ENCODE results near the gene KIF22.
"Not testable (repeated sequence)": the region's sequence is repeated elsewhere in the genome, so short reads cannot be mapped to it uniquely, and the experiment has no call there.

The KIF22 gene

DNA sequence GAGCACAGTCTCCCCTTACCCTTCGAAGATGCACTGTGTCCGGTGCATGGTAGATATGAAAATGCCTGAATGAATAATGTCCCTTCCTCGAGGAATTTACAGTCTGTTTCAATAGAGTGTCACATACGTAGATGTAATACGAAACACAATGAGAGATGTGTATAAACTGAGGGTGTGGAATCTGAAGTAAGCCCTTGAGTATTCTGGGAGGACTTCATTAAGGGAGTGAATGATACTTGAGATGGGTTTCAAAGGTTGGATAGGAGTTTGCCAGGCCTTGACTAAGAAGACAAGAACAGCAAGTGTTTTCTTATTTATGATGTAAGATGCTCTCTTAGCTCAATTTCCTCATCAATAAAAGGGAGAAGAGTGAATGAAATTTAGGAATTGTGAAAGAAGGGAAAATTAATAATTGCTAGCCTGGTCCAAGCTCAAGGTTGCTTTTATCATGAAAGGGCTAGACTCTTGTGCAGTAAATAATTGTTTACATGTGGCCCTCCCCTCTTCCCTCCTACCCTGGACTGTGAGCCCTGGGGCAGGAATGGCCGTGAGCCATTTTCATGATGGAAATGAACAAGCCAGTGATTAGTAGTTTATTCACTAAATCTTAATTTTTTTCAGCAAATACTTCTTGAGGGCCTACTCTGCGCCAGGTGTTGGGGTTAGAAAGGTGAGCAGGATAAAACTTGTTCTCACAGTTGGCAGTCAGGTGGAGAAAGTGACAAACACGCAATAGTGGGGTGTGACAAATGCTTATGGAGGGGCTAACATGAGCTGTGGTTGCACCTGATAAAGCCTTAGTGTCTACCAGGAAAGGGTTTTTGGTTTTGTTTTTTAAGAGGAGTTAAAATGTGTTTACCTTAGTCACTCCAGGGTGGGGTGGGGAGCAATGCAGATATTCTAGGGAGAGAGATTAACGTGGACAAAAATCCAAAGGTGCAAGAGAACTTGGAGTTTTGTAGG lies 1.6 kb downstream of the KIF22 start:
- no peak for TF ChIP-seq JUND (IDR thresholded peaks at IDR 0.05; ENCODE audit: low read depth)
- no peak for DNase-seq (ENCODE audit: low read depth in 1 of 2, low spot score in 1 of 2)
- in situ Hi-C loops (cut with HindIII; ENCODE audit: low pct_unique_long_range_greater_than_20kb, low sequenced_read_pairs): no loop called here

DNA sequence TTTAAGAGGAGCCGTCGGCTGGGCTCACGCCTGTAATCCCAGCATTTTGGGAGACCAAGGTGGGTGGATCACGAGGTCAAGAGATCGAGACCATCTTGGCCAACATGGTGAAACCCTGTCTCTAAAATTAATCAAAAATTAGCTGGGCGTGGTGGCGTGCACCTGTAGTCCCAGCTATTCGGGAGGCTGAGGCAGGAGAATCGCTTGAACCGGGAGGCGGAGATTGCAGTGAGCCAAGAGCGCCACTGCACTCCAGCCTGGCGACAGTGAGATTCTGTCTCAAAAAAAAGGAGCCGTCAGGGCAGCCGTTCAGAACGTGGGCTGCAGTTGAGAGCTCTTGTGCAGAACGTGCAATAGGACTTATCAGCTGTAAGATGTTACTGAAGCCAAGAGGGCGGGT lies 2.6 kb downstream of the KIF22 start:
- in situ Hi-C loops (cut with HindIII; ENCODE audit: low pct_unique_long_range_greater_than_20kb, low sequenced_read_pairs): not testable (repeated sequence)

DNA sequence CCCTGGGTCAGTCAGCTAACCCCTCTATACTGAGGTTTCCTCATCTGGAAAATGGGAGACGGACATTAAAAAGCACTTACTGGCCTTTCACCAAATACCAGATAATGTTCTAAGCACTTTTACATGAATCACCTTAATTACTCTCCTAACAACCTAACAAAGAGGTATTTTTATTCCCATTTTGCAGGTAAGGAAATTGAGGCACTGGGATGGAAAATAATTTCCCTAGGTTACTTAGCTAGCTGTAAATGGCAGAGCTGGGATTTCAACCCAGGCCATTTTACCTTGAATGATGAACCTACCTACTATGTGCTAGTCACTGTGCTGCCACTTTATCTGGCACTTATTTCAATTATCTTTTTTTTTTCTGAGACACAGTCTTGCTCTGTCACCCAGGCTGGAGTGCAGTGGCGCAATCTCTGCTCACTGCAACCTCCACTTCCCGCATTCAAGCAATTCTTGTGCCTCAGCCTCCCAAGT lies 3.7 kb downstream of the KIF22 start:
- DNase-seq (ENCODE audit: low read depth in 1 of 2, low spot score in 1 of 2): no peak
- TF ChIP-seq JUND (IDR thresholded peaks at IDR 0.05; ENCODE audit: low read depth): no peak
- in situ Hi-C loops (cut with HindIII; ENCODE audit: low pct_unique_long_range_greater_than_20kb, low sequenced_read_pairs): no loop called here

More for the DNA sequence above, 2.6 kb downstream of the KIF22 start:
- DNase-seq (ENCODE audit: low read depth in 1 of 2, low spot score in 1 of 2): not testable (repeated sequence)

DNA sequence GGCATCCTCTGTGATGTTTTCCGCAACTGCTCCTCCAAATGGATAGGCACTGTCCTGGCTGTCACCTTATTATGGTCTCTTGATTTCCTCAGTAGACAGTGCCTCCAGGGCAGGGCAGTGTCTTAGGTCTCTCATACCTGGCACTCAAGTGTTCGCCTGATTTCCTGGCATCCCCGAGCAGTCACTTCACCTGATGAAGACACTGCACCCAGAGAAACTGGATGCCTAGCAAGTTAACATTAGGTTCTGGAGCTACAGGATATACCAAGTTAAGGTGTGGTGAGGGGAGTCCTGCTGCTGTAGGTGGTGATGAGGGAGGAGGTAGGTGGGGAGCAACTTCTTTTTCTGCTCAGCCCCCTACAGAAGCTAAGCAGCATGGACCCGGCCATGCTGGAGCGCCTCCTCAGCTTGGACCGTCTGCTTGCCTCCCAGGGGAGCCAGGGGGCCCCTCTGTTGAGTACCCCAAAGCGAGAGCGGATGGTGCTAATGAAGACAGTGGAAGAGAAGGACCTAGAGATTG lies 11.9 kb downstream of the KIF22 start:
- no peak for TF ChIP-seq JUND (IDR thresholded peaks at IDR 0.05; ENCODE audit: low read depth)
- no peak for DNase-seq (ENCODE audit: low read depth in 1 of 2, low spot score in 1 of 2)
- in situ Hi-C loops (cut with HindIII; ENCODE audit: low pct_unique_long_range_greater_than_20kb, low sequenced_read_pairs): no loop called here

DNA sequence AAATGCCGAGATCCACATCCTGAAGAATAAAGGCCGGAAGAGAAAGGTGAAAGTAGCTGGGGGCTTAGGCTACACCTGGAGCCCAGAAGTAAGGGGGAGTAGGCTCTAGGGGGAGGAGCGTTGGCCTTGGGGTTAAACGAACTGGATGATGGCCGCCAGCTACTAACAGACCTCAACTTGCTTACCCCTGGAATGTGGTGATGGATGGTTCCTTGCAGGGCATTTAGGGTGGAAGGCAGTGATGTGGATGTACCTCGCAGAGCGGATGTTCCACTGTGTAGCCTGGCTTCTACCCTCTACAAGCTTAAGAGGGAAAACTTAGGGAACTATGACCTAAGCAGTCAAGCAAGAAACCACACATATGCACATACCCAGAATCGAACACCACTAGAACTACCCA lies 13.5 kb downstream of the KIF22 start:
- in situ Hi-C loops (cut with HindIII; ENCODE audit: low pct_unique_long_range_greater_than_20kb, low sequenced_read_pairs): no loop called here

DNA sequence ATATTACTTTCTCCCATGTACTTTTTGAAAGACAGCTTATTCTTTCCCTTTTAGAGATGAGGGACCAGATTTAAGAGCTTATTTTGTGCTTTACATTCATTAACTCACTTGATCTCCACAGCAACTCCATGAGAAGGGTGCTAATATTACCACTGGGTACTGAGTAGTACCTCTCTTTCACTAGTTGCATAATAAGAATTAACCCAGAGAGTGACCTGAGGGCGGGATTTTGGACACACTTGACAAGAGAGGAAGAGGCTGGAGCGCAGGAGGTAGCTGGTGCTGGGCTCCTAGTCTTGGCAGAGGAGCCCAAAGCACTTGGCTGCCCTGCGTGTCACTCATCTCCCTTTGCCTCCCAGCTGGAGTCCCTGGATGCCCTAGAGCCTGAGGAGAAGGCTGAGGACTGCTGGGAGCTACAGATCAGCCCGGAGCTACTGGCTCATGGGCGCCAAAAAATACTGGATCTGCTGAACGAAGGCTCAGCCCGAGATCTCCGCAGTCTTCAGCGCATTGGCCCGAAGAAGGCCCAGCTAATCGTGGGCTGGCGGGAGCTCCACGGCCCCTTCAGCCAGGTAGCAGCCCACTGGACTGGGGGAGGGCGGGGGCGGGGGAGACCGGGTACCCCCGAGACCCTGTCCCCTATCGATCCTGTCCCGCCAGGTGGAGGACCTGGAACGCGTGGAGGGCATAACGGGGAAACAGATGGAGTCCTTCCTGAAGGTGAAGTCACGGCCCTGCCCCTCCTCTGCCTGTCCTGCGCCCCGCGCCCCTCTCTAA lies 14.1 kb downstream of the KIF22 start:
- no peak for TF ChIP-seq JUND (IDR thresholded peaks at IDR 0.05; ENCODE audit: low read depth)
- DNase-seq (ENCODE audit: low read depth in 1 of 2, low spot score in 1 of 2): peak in 1 of 2 experiments; percentile 44
- in situ Hi-C loops (cut with HindIII; ENCODE audit: low pct_unique_long_range_greater_than_20kb, low sequenced_read_pairs): no loop called here

More for the DNA sequence above, 13.5 kb downstream of the KIF22 start:
- DNase-seq (ENCODE audit: low read depth in 1 of 2, low spot score in 1 of 2): no peak
- no peak for TF ChIP-seq JUND (IDR thresholded peaks at IDR 0.05; ENCODE audit: low read depth)

DNA sequence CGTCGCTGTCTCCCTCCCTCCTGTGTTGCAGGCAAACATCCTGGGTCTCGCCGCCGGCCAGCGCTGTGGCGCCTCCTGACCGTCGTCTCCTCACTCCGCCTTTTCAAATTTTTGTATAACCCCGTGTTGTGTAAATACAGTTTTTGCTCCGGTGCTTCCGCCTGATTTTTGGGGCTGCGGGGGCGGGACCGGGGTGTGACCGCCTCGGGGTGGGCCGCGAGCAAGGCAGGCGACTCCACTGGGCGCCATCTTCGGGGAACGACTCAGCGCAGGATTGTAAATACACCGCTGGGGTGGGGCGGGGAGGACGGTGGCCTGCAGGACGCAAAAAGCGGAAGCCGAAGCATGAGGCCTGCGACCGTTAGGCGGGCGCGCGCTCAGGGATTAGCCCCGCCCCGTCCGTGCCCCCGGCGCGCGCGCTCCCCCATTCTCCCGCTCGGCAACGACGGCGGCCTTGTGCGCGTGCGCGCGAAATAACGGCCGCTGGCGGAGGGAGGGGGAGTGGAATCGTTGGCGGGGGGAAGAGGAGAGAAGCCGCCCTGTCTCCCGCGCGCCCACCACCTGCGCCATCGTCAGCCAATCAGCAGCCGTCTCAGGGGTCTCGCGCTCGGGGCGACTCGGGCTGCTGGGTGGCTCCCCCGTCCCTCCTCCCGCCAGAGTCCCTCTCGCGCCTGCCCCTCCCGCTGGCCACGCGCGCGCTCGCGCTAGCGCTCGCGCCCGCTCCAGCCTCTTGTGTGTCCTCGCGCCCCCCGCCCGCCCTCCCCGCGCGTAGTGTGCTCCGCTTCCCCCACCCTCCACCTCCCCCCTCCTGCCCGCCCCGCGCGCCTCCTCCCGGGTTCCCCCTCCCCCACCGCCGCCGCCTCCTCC lies 14.9 kb downstream of the KIF22 start:
- peak; percentile 83 to 97 for DNase-seq (ENCODE audit: low read depth in 1 of 2, low spot score in 1 of 2)
- no peak for TF ChIP-seq JUND (IDR thresholded peaks at IDR 0.05; ENCODE audit: low read depth)
- in situ Hi-C loops (cut with HindIII; ENCODE audit: low pct_unique_long_range_greater_than_20kb, low sequenced_read_pairs): no loop called here

DNA sequence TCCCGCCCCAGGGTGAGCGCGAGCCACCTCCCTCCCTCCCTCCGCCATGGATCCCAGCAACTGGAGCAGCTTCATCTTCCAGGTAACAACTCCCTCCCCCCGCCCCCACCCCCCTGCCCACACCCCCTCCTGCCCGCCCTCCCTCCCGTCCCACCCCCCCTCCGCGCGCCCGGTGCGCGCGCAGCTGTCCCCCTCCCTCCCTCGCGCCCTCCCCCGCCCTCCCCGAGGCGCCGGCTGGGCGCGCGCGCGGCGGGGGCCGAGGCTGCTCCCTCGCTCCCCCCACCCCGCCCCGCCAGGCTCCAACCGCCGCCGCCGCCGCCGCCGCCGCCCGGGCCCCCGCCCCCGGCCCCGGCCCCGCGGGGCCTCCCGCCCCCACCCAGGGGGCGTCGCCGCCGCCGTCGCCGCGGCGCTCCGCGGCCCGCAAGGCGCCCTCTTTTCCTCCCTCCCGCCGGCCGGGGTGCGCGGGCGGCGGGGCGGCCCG lies 15.6 kb downstream of the KIF22 start, which contains the start of gene MAZ:
Gene MAZ, plus strand, starts transcription at position 431 of the 481 bp plus-strand sequence. CDS start 173 bp downstream, outside the sequence.
- no peak for DNase-seq (ENCODE audit: low read depth in 1 of 2, low spot score in 1 of 2)
- in situ Hi-C loops (cut with HindIII; ENCODE audit: low pct_unique_long_range_greater_than_20kb, low sequenced_read_pairs): no loop called here
- TF ChIP-seq JUND (IDR thresholded peaks at IDR 0.05; ENCODE audit: low read depth): no peak

DNA sequence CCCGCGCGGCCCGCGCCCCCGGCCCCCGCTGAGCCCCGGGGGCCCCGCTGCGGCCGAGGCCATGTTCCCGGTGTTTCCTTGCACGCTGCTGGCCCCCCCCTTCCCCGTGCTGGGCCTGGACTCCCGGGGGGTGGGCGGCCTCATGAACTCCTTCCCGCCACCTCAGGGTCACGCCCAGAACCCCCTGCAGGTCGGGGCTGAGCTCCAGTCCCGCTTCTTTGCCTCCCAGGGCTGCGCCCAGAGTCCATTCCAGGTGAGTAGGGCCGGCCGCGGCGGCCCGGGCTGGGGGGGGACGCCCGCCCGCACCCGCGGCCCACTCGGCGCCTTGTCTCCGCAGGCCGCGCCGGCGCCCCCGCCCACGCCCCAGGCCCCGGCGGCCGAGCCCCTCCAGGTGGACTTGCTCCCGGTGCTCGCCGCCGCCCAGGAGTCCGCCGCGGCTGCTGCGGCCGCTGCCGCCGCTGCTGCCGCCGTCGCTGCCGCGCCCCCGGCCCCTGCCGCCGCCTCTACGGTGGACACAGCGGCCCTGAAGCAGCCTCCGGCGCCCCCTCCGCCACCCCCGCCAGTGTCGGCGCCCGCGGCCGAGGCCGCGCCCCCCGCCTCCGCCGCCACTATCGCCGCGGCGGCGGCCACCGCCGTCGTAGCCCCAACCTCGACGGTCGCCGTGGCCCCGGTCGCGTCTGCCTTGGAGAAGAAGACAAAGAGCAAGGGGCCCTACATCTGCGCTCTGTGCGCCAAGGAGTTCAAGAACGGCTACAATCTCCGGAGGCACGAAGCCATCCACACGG lies 16.3 kb downstream of the KIF22 start:
- peak; percentile 42 to 84 for DNase-seq (ENCODE audit: low read depth in 1 of 2, low spot score in 1 of 2)
- TF ChIP-seq JUND (IDR thresholded peaks at IDR 0.05; ENCODE audit: low read depth): no peak
- in situ Hi-C loops (cut with HindIII; ENCODE audit: low pct_unique_long_range_greater_than_20kb, low sequenced_read_pairs): no loop called here

DNA sequence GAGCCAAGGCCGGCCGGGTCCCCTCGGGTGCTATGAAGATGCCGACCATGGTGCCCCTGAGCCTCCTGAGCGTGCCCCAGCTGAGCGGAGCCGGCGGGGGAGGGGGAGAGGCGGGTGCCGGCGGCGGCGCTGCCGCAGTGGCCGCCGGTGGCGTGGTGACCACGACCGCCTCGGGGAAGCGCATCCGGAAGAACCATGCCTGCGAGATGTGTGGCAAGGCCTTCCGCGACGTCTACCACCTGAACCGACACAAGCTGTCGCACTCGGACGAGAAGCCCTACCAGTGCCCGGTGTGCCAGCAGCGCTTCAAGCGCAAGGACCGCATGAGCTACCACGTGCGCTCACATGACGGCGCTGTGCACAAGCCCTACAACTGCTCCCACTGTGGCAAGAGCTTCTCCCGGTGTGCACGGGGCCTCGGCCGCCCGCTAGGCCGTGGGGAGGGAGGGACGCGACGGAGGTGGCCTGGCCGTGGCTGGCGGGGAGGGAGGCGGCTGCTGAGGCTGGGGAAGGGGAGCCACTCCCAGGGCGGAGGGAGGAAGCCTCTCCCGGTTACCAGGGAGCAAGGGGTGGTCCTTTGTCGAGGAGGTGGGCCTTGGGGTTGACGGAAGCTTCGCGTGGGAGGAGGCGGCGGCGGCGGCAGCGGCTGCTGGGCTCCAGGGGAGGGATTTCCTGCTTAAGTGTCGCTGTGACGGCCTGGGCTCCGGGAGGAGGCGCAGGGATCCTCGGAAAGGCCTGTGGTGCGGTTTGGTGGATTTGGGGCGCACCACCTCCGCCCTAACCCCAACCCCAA lies 17.1 kb downstream of the KIF22 start:
- in situ Hi-C loops (cut with HindIII; ENCODE audit: low pct_unique_long_range_greater_than_20kb, low sequenced_read_pairs): no loop called here
- TF ChIP-seq JUND (IDR thresholded peaks at IDR 0.05; ENCODE audit: low read depth): no peak
- peak; percentile 77 to 96 for DNase-seq (ENCODE audit: low read depth in 1 of 2, low spot score in 1 of 2)

Data from T47D (cell line).